Activated gamma-delta T cell (primary cell): ENCODE results near the gene PSIP1.
A peak's percentile ranks its signal among the peaks of the same experiment; 100 is the strongest.
"Not testable (repeated sequence)": the region's sequence is repeated elsewhere in the genome, so short reads cannot be mapped to it uniquely, and the experiment has no call there.

Experiments
- DNase-seq: peaks from one replicate; lab custom pipeline; 2025; lab: John Stamatoyannopoulos, UW

The PSIP1 gene

DNA sequence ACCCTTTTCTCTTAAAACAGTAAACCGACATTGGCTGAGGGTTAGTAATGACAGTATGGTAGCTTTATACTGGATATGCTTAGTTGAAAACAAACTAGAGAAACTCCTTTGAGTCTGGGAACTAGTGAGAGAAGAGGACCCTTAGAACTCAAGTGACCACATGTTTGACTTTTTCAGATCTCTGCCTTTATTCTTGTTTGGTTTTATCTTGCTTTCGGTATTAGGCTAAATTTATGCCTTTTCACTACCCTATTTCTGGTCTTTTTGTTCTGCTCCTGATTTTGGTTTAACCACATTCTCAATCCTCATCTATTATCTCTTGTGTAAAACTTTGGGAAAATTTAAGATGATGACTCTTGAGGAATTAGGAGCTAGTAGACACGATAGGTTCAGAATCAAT, 77.1 kb downstream of the PSIP1 start:
- no peak for DNase-seq

GRCh38 chr9:15433191-15433590, 77.6 kb downstream of the PSIP1 start:
- no peak for DNase-seq

DNA sequence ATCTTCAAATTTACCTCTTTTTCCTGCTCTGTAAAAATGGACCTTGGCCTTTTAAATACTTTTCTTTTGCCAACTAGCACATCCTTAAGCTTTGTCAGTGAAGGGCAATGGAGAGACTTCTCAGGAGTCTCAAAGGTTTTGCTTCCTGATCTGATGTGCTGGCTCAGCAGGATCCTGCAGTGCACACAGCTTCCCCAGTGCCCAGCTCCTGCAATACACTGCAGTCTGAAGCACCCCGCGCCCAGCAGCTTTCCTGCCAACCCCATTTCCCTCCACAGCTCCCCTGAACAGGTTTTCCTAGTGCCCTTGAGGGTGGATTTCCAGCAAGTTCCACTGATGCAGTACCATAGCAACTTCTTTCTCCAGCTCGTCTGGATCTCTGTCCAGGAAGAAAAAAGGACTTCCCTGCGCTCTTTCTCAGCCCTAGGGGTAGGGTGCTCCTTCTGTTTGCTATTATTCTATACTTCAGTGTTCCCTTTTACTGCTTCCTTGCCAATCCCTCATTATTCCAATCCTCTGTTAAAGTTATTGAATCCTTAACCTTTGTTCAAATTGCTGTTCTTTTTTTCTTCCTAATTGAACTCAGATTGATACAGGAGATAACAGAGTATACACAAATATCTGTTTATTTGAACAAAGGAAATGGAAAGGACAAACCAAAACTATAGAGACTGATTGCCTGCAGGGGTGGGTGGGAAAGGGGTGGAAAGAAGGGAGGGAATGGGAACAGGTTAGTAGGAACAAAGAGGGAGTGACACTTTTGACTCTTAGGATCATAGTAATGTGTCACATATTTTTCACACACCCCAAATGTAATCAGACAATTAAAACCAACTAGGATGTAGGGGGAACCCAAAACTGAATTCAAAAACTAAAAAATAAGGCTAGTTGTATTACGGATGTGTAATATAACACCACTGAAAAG, 79.6 kb downstream of the PSIP1 start:
- DNase-seq, result no peak

DNA sequence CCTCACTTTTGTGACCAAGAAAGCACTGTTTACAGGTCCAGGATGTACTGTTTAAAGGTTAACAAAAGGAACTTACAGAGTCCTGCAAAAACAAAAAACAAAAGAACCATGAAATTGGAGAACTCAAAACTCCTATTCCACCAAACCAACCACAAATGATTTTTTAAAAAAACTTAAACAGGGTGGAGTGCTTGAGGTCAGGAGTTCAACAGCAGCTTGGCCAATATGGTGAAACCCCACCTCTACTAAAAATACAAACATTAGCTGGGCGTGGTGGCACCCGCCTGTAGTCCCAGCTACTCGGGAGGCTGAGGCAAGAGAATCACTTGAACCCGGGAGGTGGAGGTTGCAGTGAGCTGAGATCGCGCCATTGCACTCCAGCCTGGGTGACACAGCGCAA, 83.1 kb downstream of the PSIP1 start:
- DNase-seq, result not testable (repeated sequence)

DNA sequence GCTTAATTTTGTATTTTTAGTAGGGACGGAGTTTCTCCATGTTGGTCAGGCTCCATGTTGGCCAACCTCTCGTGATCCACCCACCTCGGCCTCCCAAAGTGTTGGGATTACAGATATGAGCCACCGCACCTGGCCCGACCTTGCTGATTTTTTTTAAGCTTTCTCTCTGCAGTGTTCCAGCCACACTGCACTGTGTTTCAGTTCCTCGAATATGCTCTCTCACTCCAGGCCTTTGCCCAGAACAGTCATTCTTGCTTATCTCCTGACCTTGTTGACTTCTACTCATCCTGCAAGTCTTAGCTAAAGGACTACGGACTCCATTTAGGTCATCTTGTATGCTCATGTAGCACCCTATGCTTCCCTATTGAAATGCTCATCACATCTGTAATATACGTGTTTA, 84.8 kb downstream of the PSIP1 start:
- no peak for DNase-seq

DNA sequence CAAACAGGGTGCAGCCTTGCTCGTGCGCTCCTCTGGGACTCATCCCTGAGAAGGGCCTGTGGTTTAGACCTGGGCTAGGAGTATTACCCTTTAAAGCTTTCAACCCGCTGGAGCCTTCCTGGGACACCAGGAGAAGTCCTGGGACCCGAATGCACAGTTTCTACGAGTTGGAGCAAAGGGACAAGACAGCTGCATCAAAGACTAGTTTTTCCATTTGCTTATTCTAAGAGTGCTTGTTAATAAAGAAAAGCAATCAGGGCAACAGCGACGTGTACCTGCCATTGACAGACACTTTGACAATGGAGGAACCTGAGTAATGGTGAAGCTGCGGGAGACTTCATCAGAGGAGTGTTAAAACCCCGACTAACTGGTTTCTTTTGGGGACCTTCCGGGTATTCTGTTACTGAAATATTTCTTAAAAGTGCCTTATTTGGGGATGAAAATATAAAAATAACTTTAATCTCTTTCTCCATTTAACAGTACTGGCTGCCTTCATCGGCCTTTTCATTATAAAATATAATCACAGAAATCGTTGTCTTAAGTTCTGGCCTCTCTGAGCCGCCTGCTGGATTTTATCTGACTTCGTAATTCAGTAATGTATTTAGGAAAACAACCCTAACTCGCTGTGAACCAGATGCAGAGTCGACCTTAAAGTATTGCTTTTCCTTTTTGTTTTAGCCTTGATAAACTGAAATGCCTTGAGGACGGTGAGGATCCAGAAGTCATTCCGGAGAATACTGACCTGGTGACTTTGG, 87.4 kb downstream of the PSIP1 start:
- DNase-seq, result no peak

DNA sequence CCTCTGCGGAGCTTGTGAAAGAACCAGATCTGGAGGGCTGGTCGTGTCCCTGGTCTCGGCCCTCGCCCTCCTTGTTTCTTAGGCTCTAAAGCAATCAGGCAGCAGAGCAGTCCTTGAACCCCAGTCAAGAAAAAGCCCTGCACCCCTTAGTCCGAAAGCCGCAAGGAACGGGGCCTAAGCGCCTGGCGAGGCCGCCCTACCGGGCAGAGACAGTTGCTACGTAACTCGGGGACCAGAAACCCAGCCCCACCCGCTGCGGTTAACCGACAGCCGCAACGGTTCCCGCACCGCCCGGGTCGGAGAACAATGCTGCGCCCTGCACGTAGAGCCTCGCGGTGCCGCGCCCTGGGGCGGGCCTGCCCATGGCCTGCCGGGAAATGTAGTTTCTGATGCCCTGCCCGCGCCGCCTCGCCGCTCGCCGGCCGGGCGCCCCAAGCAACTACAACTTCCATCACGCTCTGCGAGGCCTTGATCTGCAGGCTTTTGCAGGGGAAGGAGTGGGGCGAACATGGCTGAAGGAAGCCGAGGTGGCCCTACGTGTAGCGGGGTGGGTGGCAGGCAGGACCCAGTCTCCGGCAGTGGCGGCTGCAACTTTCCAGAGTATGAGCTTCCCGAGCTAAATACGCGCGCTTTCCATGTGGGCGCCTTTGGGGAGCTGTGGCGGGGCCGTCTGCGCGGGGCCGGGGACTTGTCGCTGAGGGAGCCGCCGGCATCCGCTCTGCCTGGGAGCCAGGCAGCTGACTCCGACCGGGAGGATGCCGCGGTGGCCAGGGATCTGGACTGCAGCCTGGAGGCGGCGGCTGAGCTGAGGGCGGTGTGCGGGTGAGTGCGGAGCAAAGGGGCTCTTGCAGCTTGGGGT, 88.2 kb downstream of the PSIP1 start, which contains the start of gene SNAPC3:
Gene SNAPC3, plus strand, starts transcription at position 505 of the 859 bp plus-strand sequence. Its CDS starts 4 bp downstream, at position 509.
- DNase-seq, result peak; percentile 90

GRCh38 chr9:15421990-15422371, 88.8 kb downstream of the PSIP1 start:
- no peak for DNase-seq

DNA sequence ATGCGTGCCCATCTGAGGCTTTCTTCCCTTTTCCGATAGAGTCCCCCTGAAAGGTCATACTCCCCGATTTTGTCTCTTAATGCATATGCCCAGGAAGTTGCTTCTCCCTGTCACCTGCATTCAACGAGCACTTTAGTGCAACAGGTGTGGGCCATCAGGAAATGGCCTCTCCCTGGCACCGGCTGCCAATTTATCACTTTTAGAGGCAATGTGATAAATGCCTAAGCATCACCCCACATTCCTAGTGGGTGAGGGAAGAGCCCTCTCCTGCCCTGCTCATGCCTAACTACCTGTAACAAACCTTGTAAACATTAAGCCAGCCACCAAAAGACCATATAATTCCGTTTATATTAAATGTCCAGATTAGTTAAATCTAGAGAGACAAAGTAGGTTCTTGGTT, 89.2 kb downstream of the PSIP1 start:
- no peak for DNase-seq

- no peak for DNase-seq
These were observed 90.0 kb downstream of the PSIP1 start for GRCh38 chr9:15420796-15421195.

DNA sequence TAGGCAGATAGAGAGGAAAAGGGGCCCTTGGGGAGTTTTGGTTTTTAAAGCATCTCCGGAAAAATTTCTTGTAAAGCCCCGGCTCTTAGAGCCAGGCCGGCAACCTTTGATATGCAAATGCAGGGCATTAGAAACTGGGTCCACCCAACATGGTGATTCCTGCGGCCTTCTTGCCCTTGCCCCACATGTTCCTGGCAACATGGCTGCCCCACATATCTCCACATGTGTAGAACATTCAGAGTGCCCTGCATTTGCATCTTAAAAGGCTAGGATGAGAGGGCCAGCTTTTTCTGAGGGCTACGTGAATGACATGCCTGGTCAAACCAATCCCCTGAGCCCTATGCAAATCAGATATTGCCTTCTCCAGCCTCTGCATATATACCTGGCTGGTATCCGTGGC, 93.1 kb downstream of the PSIP1 start:
- no peak for DNase-seq

DNA sequence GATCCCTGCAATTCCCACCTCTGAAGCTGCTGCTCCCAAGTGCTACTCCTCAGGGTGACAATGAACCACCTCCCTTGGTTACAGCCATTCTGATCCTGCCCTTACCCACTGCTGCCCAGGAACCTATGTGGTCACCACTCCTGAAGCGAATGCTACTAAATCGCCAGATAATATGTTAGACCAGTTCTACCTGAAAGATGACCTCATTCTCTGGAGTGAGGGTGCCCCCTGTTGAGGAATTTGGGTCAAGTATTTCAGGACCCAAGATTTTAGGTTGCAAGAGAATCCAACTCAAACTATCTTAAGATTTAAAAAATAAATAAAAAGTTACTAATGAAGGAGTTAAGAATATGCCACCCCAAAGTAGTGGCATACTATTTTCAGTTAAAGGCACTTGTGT, 93.9 kb downstream of the PSIP1 start:
- no peak for DNase-seq
